Gastroesophageal sphincter (tissue), 4 donors: ENCODE results near the gene GABBR2. TPM values are rescaled to one million over a fixed set of nuclear protein-coding genes. Genes with fewer than 3 reads are reported as not detected.

Source experiments
- ATAC-seq: fragments of 150-250 bp; one replicate; pipeline ENCODE4 v1.9.1; 2016; ENCODE audit warnings: mild to moderate bottlenecking, moderate library complexity
- H3K27ac ChIP-seq, 4 donors: fragments of 200-600 bp; sonication (generic) in 3 of 4; 1 replicate in 3 of 4; 2 replicates in 1 of 4; pipeline ENCODE4 v1.5.1; 2016 to 2019
- H3K27me3 ChIP-seq: fragments of 200-600 bp; sonication (generic); one replicate; pipeline ENCODE4 v1.5.1; 2019
- H3K36me3 ChIP-seq, 2 donors: fragments of 200-600 bp; sonication (generic); one replicate each; pipeline ENCODE4 v1.5.1; 2019; ENCODE audit warnings: control low read depth in 1 of 2
- H3K4me1 ChIP-seq, 3 donors: fragments of 200-600 bp; sonication (generic); 1 replicate in 2 of 3; 2 replicates in 1 of 3; pipeline ENCODE4 v1.5.1; 2016 to 2019; ENCODE audit warnings: control low read depth in 2 of 3
- H3K4me3 ChIP-seq, 2 donors: fragments of 200-600 bp; sonication (generic); one replicate each; pipeline ENCODE4 v1.5.1; 2019; ENCODE audit warnings: mild to moderate bottlenecking in 1 of 2, moderate library complexity in 1 of 2
- H3K9me3 ChIP-seq, 3 donors: fragments of 200-600 bp; sonication (generic); one replicate each; pipeline ENCODE4 v1.5.1; 2017 to 2019; ENCODE audit warnings: control low read depth in 2 of 3
- EP300 ChIP-seq: sonication (generic); formaldehyde crosslinking; IDR thresholded peaks from one replicate; pipeline ENCODE4 v1.6.1; 2017; ENCODE audit warnings: antibody characterized with exemption, mild to moderate bottlenecking
- POLR2A ChIP-seq, 2 donors: fragments of 450-650 bp; IDR thresholded peaks; one replicate each; pipeline ENCODE4 v1.6.1; 2017; ENCODE audit warnings: antibody characterized with exemption in 2 of 2, mild to moderate bottlenecking in 2 of 2, moderate library complexity in 1 of 2
- POLR2AphosphoS5 ChIP-seq: sonication (generic); formaldehyde crosslinking; IDR thresholded peaks from one replicate; pipeline ENCODE4 v1.6.1; 2017; ENCODE audit warnings: antibody characterized with exemption
- WGBS, 2 donors: methylation state at CpG; one replicate each; pipeline ENCODE4 v1.1.5; 2018; ENCODE audit warnings: low coverage in 1 of 2; 5-methylcytosine and 5-hydroxymethylcytosine counted together
- total RNA-seq, 4 donors: library from RNA; depleted of rRNA; stranded (reverse); fragments of >200 nt; gene quantifications; one replicate each; pipeline ENCODE4 v1.1.0, GENCODE V29; 2016
- TF ChIP-seq, protein P1 (sequence below), 4 experiments: fragments of 200-600 bp in 2 of 4; fragments of 450-650 bp in 2 of 4; sonication (generic) in 1 of 4; IDR thresholded peaks; one replicate each; pipeline ENCODE4 v1.5.1; 2017 to 2019; ENCODE audit warnings: antibody characterized with exemption in 4 of 4, mild to moderate bottlenecking in 2 of 4, moderate library complexity in 2 of 4

GABBR2 gene
- total RNA-seq, 4 donors from 2014 or later = 0.04 to 0.25 TPM; not detected in 2

DNA sequence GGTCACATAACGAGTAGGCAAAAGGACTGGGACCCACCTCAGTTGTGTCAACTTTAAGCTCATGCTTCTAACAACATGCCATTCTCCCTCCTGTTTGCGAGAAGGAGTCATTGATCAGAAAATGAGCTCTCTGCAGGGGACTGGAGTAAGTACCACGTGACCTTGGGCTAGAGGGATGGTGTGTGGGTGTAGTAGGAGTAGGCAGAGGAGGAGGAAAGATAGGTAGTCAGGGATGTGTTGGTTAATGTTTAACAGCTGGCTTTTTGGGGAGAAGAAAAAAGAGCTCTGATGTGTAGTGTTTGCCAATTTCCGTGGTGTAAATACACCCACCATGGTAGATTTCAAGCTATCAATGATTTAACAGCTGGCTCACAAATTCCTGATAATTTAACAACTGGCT, 293.0 kb downstream of the GABBR2 start:
- 36 to 67% methylated on average over 2 to 4 of the region's 4 CpGs for WGBS, 2 donors

DNA sequence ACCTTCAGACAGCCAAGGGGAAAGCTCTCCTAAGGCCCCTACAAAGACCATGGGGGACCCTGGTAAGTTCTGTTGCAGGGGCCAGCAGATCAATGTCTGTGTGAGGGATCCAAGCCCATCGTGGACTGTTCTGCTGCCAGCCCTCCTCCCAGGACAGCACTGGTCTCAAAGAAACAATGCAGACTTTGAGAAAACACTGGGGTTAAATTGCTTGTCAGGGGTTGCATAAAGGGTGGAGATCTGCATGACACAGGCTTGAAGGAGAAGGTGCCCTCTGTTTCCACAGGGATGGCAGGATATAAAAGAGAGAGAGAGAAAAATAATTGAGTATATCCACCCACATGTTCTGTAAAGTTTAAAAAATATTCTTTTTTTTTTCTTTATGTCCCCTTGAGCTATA, 295.7 kb downstream of the GABBR2 start:
- peaks cover 0 to 7% (median 0%) of the 10 kb centered on the region in 3 donors for H3K4me1 ChIP-seq
- peaks cover 0 to 13% (median 0%) of the 10 kb centered on the region in 3 donors for H3K9me3 ChIP-seq
- no peak overlapping the region for H3K27ac ChIP-seq
- no peaks in the 10 kb centered on the region for H3K27me3 ChIP-seq
- 57% methylated on average over 1 of the region's 1 CpG; no CpG with 5 or more reads in 1 of the 2 donors for WGBS, 2 donors
- H3K4me3 ChIP-seq = no peak overlapping the region
- H3K36me3 ChIP-seq = no peaks in the 10 kb centered on the region
- TF ChIP-seq EP300 (no peak), POLR2A (IDR thresholded peaks at IDR 0.05) (no peak), POLR2AphosphoS5 (no peak)
- TF ChIP-seq, protein P1, sequence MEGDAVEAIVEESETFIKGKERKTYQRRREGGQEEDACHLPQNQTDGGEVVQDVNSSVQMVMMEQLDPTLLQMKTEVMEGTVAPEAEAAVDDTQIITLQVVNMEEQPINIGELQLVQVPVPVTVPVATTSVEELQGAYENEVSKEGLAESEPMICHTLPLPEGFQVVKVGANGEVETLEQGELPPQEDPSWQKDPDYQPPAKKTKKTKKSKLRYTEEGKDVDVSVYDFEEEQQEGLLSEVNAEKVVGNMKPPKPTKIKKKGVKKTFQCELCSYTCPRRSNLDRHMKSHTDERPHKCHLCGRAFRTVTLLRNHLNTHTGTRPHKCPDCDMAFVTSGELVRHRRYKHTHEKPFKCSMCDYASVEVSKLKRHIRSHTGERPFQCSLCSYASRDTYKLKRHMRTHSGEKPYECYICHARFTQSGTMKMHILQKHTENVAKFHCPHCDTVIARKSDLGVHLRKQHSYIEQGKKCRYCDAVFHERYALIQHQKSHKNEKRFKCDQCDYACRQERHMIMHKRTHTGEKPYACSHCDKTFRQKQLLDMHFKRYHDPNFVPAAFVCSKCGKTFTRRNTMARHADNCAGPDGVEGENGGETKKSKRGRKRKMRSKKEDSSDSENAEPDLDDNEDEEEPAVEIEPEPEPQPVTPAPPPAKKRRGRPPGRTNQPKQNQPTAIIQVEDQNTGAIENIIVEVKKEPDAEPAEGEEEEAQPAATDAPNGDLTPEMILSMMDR (IDR thresholded peaks at IDR 0.05) = no peak
- ATAC-seq = no peak

More for the DNA sequence above, 293.0 kb downstream of the GABBR2 start:
- Histone ChIP-seq H3K27ac (no peak overlapping the region), H3K36me3 (no peaks in the 10 kb centered on the region), H3K9me3 (peaks cover 0 to 13% (median 0%) of the 10 kb centered on the region in 3 donors), H3K4me1 (no peaks in the 10 kb centered on the region), H3K27me3 (peaks cover 8% of the 10 kb centered on the region), H3K4me3 (no peak overlapping the region)
- no peak for TF ChIP-seq EP300
- no peak for TF ChIP-seq POLR2A (IDR thresholded peaks at IDR 0.05)
- TF ChIP-seq, protein P1 (IDR thresholded peaks at IDR 0.05) = no peak
- TF ChIP-seq POLR2AphosphoS5 = no peak
- ATAC-seq = no peak

DNA sequence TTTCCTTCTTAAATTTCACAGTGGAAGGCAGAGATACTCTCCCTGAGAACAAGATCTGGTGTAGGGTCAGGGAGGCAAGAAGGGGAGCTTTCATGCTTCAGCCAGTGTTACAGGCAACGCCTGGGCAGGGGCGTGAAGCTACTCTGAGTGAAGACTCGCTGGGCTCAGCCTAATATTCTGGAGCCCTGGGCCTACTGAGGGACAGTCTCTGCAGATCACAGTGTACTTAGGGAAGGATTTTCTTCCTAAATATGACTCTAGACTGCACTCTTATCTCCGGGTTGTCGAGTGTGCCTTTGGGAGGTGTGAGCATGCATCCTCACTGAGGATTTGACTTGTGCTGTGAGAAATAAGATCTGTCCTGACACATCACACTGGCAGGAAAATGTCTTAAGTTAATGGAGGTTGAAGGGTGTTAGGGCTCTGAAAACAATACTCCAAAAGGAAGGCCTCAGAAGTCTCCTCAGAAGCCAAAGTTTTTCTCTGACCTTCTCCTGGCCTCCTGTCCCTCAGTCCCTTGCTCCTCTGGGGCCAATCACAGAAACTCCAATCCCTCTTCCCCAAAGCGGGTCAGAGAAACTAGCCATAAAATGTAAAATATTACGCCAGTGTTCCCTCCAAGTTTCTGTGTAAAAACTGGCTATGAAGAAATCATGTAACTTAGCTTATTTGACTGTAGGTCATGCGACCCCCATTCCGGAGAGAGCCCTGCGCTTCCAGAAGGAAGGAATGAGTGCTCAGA, 296.5 kb downstream of the GABBR2 start:
- no peak overlapping the region for H3K27ac ChIP-seq
- peaks cover 0 to 7% (median 0%) of the 10 kb centered on the region in 3 donors for H3K4me1 ChIP-seq
- H3K27me3 ChIP-seq = no peaks in the 10 kb centered on the region
- H3K9me3 ChIP-seq = peaks cover 0 to 13% (median 0%) of the 10 kb centered on the region in 3 donors
- no peaks in the 10 kb centered on the region for H3K36me3 ChIP-seq
- TF ChIP-seq EP300 (no peak), POLR2A (IDR thresholded peaks at IDR 0.05) (no peak), POLR2AphosphoS5 (no peak)
- TF ChIP-seq, protein P1 (IDR thresholded peaks at IDR 0.05) = no peak
- ATAC-seq = no peak
- WGBS, 2 donors = 60 to 65% methylated on average over 3 to 8 of the region's 10 CpGs
- H3K4me3 ChIP-seq = no peak overlapping the region

DNA sequence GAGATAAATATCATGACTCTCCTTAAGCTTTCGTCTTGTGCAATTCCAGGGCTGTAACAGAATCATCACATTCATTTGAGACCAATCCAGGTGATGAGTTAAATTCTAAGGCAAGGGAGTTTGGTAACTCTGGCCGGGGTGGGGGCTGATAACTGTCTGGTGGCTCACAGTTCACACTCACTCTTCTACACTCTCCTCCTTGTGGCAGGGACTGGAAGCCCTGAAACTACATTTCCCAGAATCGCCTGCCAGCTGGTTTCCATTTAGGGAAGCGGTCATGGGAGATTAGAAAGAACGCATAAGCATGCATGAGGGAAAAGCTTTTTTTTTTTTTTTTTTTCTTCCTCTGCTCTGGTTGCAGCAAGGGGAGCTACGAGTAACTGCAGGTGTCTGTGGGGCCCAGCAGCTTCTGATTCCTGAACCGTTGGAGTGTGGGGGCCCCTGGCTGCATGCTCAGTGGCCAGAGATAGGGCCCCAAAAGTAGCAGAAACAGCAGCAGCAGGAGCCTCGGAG, 298.5 kb downstream of the GABBR2 start:
- 14 to 34% methylated on average over 5 to 8 of the region's 8 CpGs for WGBS, 2 donors
- H3K4me3 ChIP-seq = no peak overlapping the region
- ATAC-seq = no peak

More for the DNA sequence above, 298.5 kb downstream of the GABBR2 start:
- TF ChIP-seq POLR2AphosphoS5 = no peak
- no peak for TF ChIP-seq POLR2A (IDR thresholded peaks at IDR 0.05)
- TF ChIP-seq, protein P1 (IDR thresholded peaks at IDR 0.05) = peak in 2 of 4 experiments; percentile 6 to 41
- no peaks in the 10 kb centered on the region for H3K27me3 ChIP-seq
- no peaks in the 10 kb centered on the region for H3K36me3 ChIP-seq
- no peaks in the 10 kb centered on the region for H3K9me3 ChIP-seq
- H3K4me1 ChIP-seq = peaks cover 0 to 7% (median 0%) of the 10 kb centered on the region in 3 donors
- H3K27ac ChIP-seq = no peak overlapping the region
